ENCODE results near the gene PGPEP1.
"Not testable (repeated sequence)": the region's sequence is repeated elsewhere in the genome, so short reads cannot be mapped to it uniquely, and the experiment has no call there.

The PGPEP1 gene

GRCh38 chr19:18364277-18364825 is 24.0 kb downstream of the PGPEP1 start:
- DNase-seq (ENCODE audit: low read depth in 2 of 2), result not testable (repeated sequence)

GRCh38 chr19:18364826-18365528 is 24.6 kb downstream of the PGPEP1 start:
- DNase-seq (ENCODE audit: low read depth in 2 of 2), result no peak

GRCh38 chr19:18366021-18366435 is 25.6 kb downstream of the PGPEP1 start:
- no peak for DNase-seq (ENCODE audit: low read depth in 2 of 2)

- no peak for DNase-seq (ENCODE audit: low read depth in 2 of 2)
These were observed 28.3 kb downstream of the PGPEP1 start for GRCh38 chr19:18368504-18369222.

GRCh38 chr19:18373407-18373891 is 33.1 kb downstream of the PGPEP1 start:
- DNase-seq (ENCODE audit: low read depth in 2 of 2), result no peak

- peak; percentile 39 to 41 for DNase-seq (ENCODE audit: low read depth in 2 of 2)
These were observed 33.7 kb downstream of the PGPEP1 start for GRCh38 chr19:18373892-18374629.

GRCh38 chr19:18377026-18377425 is 36.6 kb downstream of the PGPEP1 start:
- no peak for DNase-seq (ENCODE audit: low read depth in 2 of 2)

- DNase-seq (ENCODE audit: low read depth in 2 of 2), result no peak
These were observed 39.7 kb downstream of the PGPEP1 start for GRCh38 chr19:18379803-18380747.

GRCh38 chr19:18380843-18381242 is 40.4 kb downstream of the PGPEP1 start:
- DNase-seq (ENCODE audit: low read depth in 2 of 2), result no peak

GRCh38 chr19:18383622-18384021 is 43.2 kb downstream of the PGPEP1 start:
- not testable (repeated sequence) for DNase-seq (ENCODE audit: low read depth in 2 of 2)

GRCh38 chr19:18384775-18385174 is 44.4 kb downstream of the PGPEP1 start:
- no peak for DNase-seq (ENCODE audit: low read depth in 2 of 2)

GRCh38 chr19:18385359-18385674 is 44.9 kb downstream of the PGPEP1 start:
- no peak for DNase-seq (ENCODE audit: low read depth in 2 of 2)

- DNase-seq (ENCODE audit: low read depth in 2 of 2), result no peak
These were observed 45.5 kb downstream of the PGPEP1 start, which contains the start of gene GDF15 for GRCh38 chr19:18385675-18386542. Gene GDF15 (plus strand): TSS chr19:18386158. CDS start chr19:18386190, 32 bp downstream.

- no peak for DNase-seq (ENCODE audit: low read depth in 2 of 2)
These were observed 46.3 kb downstream of the PGPEP1 start for GRCh38 chr19:18386543-18387271.

- peak; percentile 37 to 54 for DNase-seq (ENCODE audit: low read depth in 2 of 2)
These were observed 47.9 kb downstream of the PGPEP1 start for GRCh38 chr19:18388100-18388959.

GRCh38 chr19:18388960-18389725 is 48.7 kb downstream of the PGPEP1 start:
- no peak for DNase-seq (ENCODE audit: low read depth in 2 of 2)

- no peak for DNase-seq (ENCODE audit: low read depth in 2 of 2)
These were observed 49.3 kb downstream of the PGPEP1 start for GRCh38 chr19:18389726-18390064.
